NCI-H2107 (cell line): ENCODE results near the gene NAV2.

Source experiments
- DNase-seq: peaks from one replicate; lab custom pipeline; 2025; lab: John Stamatoyannopoulos, UW

Gene NAV2

GRCh38 chr11:19712281-19713195 lies at the start of gene NAV2:
Gene NAV2 (plus strand): TSS chr11:19712837. CDS start chr11:19713696, 859 bp downstream.
- peak; percentile 66 for DNase-seq

- no peak for DNase-seq
These were observed 49.4 kb upstream of the NAV2 start for GRCh38 chr11:19663206-19663605.

- DNase-seq: no peak
These were observed 47.6 kb upstream of the NAV2 start for GRCh38 chr11:19664886-19665548.

GRCh38 chr11:19666951-19667350 lies 45.7 kb upstream of the NAV2 start:
- DNase-seq: no peak

- no peak for DNase-seq
These were observed 43.1 kb upstream of the NAV2 start for GRCh38 chr11:19669511-19669910.

GRCh38 chr11:19670030-19670791 lies 42.4 kb upstream of the NAV2 start:
- DNase-seq: no peak

- DNase-seq: no peak
These were observed 39.9 kb upstream of the NAV2 start for GRCh38 chr11:19672586-19673206.

- no peak for DNase-seq
These were observed 38.5 kb upstream of the NAV2 start for GRCh38 chr11:19673924-19674729.

- DNase-seq: no peak
These were observed 37.8 kb upstream of the NAV2 start for GRCh38 chr11:19674836-19675235.

GRCh38 chr11:19675397-19675796 lies 37.2 kb upstream of the NAV2 start:
- no peak for DNase-seq

- no peak for DNase-seq
These were observed 35.9 kb upstream of the NAV2 start for GRCh38 chr11:19676475-19677380.

GRCh38 chr11:19677381-19678080 lies 35.1 kb upstream of the NAV2 start:
- DNase-seq: no peak

GRCh38 chr11:19679952-19680828 lies 32.4 kb upstream of the NAV2 start:
- no peak for DNase-seq

- DNase-seq: no peak
These were observed 31.7 kb upstream of the NAV2 start for GRCh38 chr11:19680829-19681368.

- DNase-seq: no peak
These were observed 29.4 kb upstream of the NAV2 start for GRCh38 chr11:19683141-19683805.

- DNase-seq: no peak
These were observed 28.7 kb upstream of the NAV2 start for GRCh38 chr11:19683862-19684491.

- no peak for DNase-seq
These were observed 26.4 kb upstream of the NAV2 start for GRCh38 chr11:19686234-19686633.
